GM21447 (cell line): ENCODE results near the gene JAG2.

ENCODE experiments used
- ATAC-seq: cut with Tn5 transposase; IDR thresholded peaks from one replicate; pipeline ENCODE4 v1.9.1; 2021; ENCODE audit not compliant: unreplicated experiment

Gene JAG2

GRCh38 chr14:105168496-105168978 lies at the start of gene JAG2:
Gene JAG2 (minus strand): TSS chr14:105168776. CDS start chr14:105168420, 356 bp downstream.
- no peak for ATAC-seq

GRCh38 chr14:105217774-105218173 lies 49.2 kb upstream of the JAG2 start:
- ATAC-seq = no peak

GRCh38 chr14:105216490-105217247 lies 48.1 kb upstream of the JAG2 start:
- ATAC-seq = no peak

GRCh38 chr14:105215602-105216001 lies 47.0 kb upstream of the JAG2 start:
- ATAC-seq = no peak

GRCh38 chr14:105214324-105214915 lies 45.8 kb upstream of the JAG2 start:
- no peak for ATAC-seq

- no peak for ATAC-seq
Observed at GRCh38 chr14:105213361-105213760, 44.8 kb upstream of the JAG2 start.

- ATAC-seq = no peak
Observed at GRCh38 chr14:105212541-105213300, 44.1 kb upstream of the JAG2 start.

- ATAC-seq = no peak
Observed at GRCh38 chr14:105211758-105212089, 43.1 kb upstream of the JAG2 start.

GRCh38 chr14:105211086-105211757 lies 42.6 kb upstream of the JAG2 start:
- no peak for ATAC-seq

- ATAC-seq = no peak
Observed at GRCh38 chr14:105210266-105211025, 41.9 kb upstream of the JAG2 start.

- ATAC-seq = no peak
Observed at GRCh38 chr14:105209646-105210045, 41.1 kb upstream of the JAG2 start.

- no peak for ATAC-seq
Observed at GRCh38 chr14:105209091-105209490, 40.5 kb upstream of the JAG2 start.

- no peak for ATAC-seq
Observed at GRCh38 chr14:105208738-105209075, 40.1 kb upstream of the JAG2 start.

- no peak for ATAC-seq
Observed at GRCh38 chr14:105207996-105208737, 39.6 kb upstream of the JAG2 start.

- no peak for ATAC-seq
Observed at GRCh38 chr14:105207460-105207901, 38.9 kb upstream of the JAG2 start.

- no peak for ATAC-seq
Observed at GRCh38 chr14:105206873-105207272, 38.3 kb upstream of the JAG2 start.

GRCh38 chr14:105205673-105206208 lies 37.2 kb upstream of the JAG2 start:
- no peak for ATAC-seq

GRCh38 chr14:105204931-105205672 lies 36.5 kb upstream of the JAG2 start:
- no peak for ATAC-seq
